DND-41 (cell line): ENCODE measurements around the gene ZP1.

ENCODE experiments used
- EZH2 ChIP-seq: IDR thresholded peaks from 3 replicates; pipeline ENCODE4 v1.6.1; 2012; ENCODE audit warnings: borderline replicate concordance, low read depth, mild to moderate bottlenecking, moderate library complexity, low read length, inconsistent platforms; ENCODE audit not compliant: severe bottlenecking
- TF ChIP-seq, protein P1 (sequence below): IDR thresholded peaks from 2 replicates; pipeline ENCODE4 v1.5.1; 2012; ENCODE audit warnings: borderline replicate concordance, low read length, moderate library complexity, mild to moderate bottlenecking; ENCODE audit not compliant: poor library complexity, severe bottlenecking; ENCODE audit errors: extremely low read depth

- TF ChIP-seq, protein P1, sequence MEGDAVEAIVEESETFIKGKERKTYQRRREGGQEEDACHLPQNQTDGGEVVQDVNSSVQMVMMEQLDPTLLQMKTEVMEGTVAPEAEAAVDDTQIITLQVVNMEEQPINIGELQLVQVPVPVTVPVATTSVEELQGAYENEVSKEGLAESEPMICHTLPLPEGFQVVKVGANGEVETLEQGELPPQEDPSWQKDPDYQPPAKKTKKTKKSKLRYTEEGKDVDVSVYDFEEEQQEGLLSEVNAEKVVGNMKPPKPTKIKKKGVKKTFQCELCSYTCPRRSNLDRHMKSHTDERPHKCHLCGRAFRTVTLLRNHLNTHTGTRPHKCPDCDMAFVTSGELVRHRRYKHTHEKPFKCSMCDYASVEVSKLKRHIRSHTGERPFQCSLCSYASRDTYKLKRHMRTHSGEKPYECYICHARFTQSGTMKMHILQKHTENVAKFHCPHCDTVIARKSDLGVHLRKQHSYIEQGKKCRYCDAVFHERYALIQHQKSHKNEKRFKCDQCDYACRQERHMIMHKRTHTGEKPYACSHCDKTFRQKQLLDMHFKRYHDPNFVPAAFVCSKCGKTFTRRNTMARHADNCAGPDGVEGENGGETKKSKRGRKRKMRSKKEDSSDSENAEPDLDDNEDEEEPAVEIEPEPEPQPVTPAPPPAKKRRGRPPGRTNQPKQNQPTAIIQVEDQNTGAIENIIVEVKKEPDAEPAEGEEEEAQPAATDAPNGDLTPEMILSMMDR: no peak
- no peak for TF ChIP-seq EZH2
Measured at GRCh38 chr11:60847281-60847680, 20.1 kb upstream of the ZP1 start.
